HEK293T (cell line): ENCODE measurements around the gene XRCC2.

Experiments
- CTBP1 ChIP-seq: fragments of 450-650 bp; IDR thresholded peaks from 2 replicates; pipeline ENCODE4 v1.6.1; 2016; ENCODE audit warnings: borderline replicate concordance
- ELF4 ChIP-seq: fragments of 450-650 bp; IDR thresholded peaks from 2 replicates; pipeline ENCODE4 v1.6.1; 2017; ENCODE audit warnings: antibody characterized with exemption
- FOXA1 ChIP-seq: fragments of 450-650 bp; IDR thresholded peaks from 2 replicates; pipeline ENCODE4 v1.6.1; 2016; ENCODE audit warnings: mild to moderate bottlenecking
- FOXM1 ChIP-seq: fragments of 450-650 bp; IDR thresholded peaks from 2 replicates; pipeline ENCODE4 v1.6.1; 2017; ENCODE audit warnings: mild to moderate bottlenecking, borderline replicate concordance
- PKNOX1 ChIP-seq: fragments of 450-650 bp; IDR thresholded peaks from 2 replicates; pipeline ENCODE4 v1.6.1; 2016
- SP1 ChIP-seq: fragments of 450-650 bp; IDR thresholded peaks from 2 replicates; pipeline ENCODE4 v1.6.1; 2017
- SUZ12 ChIP-seq: fragments of 450-650 bp; IDR thresholded peaks from 2 replicates; pipeline ENCODE4 v1.6.1; 2016; ENCODE audit warnings: mild to moderate bottlenecking

- TF ChIP-seq PKNOX1 = no peak
- no peak for TF ChIP-seq SUZ12
- TF ChIP-seq FOXM1 = no peak
- TF ChIP-seq ELF4 = no peak
- no peak for TF ChIP-seq SP1
- TF ChIP-seq FOXA1 = no peak
- no peak for TF ChIP-seq CTBP1
These were observed 68.9 kb downstream of the XRCC2 start for GRCh38 chr7:152607007-152607406.
